ENCODE results near the gene IMMP1L. TPM values are rescaled to one million over a fixed set of nuclear protein-coding genes. Genes with fewer than 3 reads are reported as not detected.

IMMP1L gene
- total RNA-seq, 1 experiment from 2014 or later, result 31.4 TPM

DNA sequence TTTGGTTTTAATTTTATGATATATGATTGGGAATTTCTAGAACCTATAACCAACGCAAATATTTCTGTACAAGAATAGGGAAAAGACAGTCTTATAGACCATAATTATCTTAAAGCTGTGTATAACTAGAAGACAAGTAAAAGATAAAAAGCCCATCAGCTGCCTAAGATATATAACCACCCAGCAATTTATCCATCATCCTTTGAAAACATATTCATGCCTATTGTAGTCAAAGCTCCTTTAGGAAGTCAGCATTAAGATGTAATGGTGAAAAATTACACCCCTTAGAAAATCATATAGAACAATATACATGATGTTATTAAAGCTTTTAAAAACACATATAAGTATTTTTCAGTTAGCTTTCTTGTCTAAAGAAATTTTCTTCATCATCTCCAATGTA, 46.5 kb upstream of the IMMP1L start:
- Histone ChIP-seq H3K9me2 (replicated peaks; ENCODE audit: low read length) (no peaks in the 10 kb centered on the region), H3K27ac (ENCODE audit: low read length) (no peak overlapping the region), H2AFZ (ENCODE audit: low read length) (no peak overlapping the region), H3K79me2 (ENCODE audit: low read length) (no peaks in the 10 kb centered on the region), H3K27me3 (ENCODE audit: low read length) (no peaks in the 10 kb centered on the region), H3K9me3 (ENCODE audit: low read length) (no peaks in the 10 kb centered on the region), H3F3A (ENCODE audit: low read length, unreplicated experiment) (no peaks in the 10 kb centered on the region), H3K4me3 (ENCODE audit: low read length) (no peak overlapping the region), H3K9ac (ENCODE audit: low read length) (no peak overlapping the region), H3K36me3 (ENCODE audit: low read depth, low read length) (no peaks in the 10 kb centered on the region), H3K4me2 (ENCODE audit: low read length) (no peak overlapping the region), H4K20me1 (ENCODE audit: low read length) (no peaks in the 10 kb centered on the region), H3K4me1 (ENCODE audit: insufficient read depth, low read length) (no peaks in the 10 kb centered on the region)
- POLR2A ChIA-PET (ENCODE audit: unreplicated experiment), result no interaction called here
- intact Hi-C loops (cut with micrococcal nuclease), result no loop called here
- CTCF ChIA-PET, result no interaction called here
- BruUV-seq (replicated peaks), result no TSS peak
- no peak for ATAC-seq
- TF ChIP-seq EZH2phosphoT487 (IDR thresholded peaks at IDR 0.05; ENCODE audit: borderline replicate concordance, low read length) (no peak), CTCF (conservative IDR thresholded peaks at IDR 0.05; ENCODE audit: low read depth, low read length) (no peak), EZH2 (IDR thresholded peaks at IDR 0.05; ENCODE audit: low read length, unreplicated experiment) (no peak)
- no peak for DNase-seq

GRCh38 chr11:31542862-31543261, 33.4 kb upstream of the IMMP1L start:
- no peak overlapping the region for H3K27ac ChIP-seq (ENCODE audit: low read length)
- no peaks in the 10 kb centered on the region for H3F3A ChIP-seq (ENCODE audit: low read length, unreplicated experiment)
- H3K27me3 ChIP-seq (ENCODE audit: low read length), result no peaks in the 10 kb centered on the region
- TF ChIP-seq EZH2phosphoT487 (IDR thresholded peaks at IDR 0.05; ENCODE audit: borderline replicate concordance, low read length) (no peak), EZH2 (IDR thresholded peaks at IDR 0.05; ENCODE audit: low read length, unreplicated experiment) (no peak)
- H2AFZ ChIP-seq (ENCODE audit: low read length), result no peak overlapping the region
- H3K9me3 ChIP-seq (ENCODE audit: low read length), result no peaks in the 10 kb centered on the region
- no peak for DNase-seq
- H3K9me2 ChIP-seq (replicated peaks; ENCODE audit: low read length), result no peaks in the 10 kb centered on the region
- H4K20me1 ChIP-seq (ENCODE audit: low read length), result no peaks in the 10 kb centered on the region
- POLR2A ChIA-PET (ENCODE audit: unreplicated experiment), result no interaction called here
- no TSS peak for BruUV-seq (replicated peaks)
- no peak overlapping the region for H3K9ac ChIP-seq (ENCODE audit: low read length)
- intact Hi-C loops (cut with micrococcal nuclease), result no loop called here
- H3K4me3 ChIP-seq (ENCODE audit: low read length), result no peak overlapping the region
- no peaks in the 10 kb centered on the region for H3K36me3 ChIP-seq (ENCODE audit: low read depth, low read length)
- no peaks in the 10 kb centered on the region for H3K79me2 ChIP-seq (ENCODE audit: low read length)
- no peak for ATAC-seq
- no peak overlapping the region for H3K4me2 ChIP-seq (ENCODE audit: low read length)
- CTCF ChIA-PET, result no interaction called here
- no peaks in the 10 kb centered on the region for H3K4me1 ChIP-seq (ENCODE audit: insufficient read depth, low read length)

GRCh38 chr11:31535479-31535878, 26.1 kb upstream of the IMMP1L start:
- intact Hi-C loops (cut with micrococcal nuclease), result no loop called here
- DNase-seq, result no peak
- H3K4me1 ChIP-seq (ENCODE audit: insufficient read depth, low read length), result no peaks in the 10 kb centered on the region
- no peaks in the 10 kb centered on the region for H3F3A ChIP-seq (ENCODE audit: low read length, unreplicated experiment)
- H3K9ac ChIP-seq (ENCODE audit: low read length), result no peak overlapping the region
- no peak overlapping the region for H3K4me3 ChIP-seq (ENCODE audit: low read length)
- no peak overlapping the region for H3K27ac ChIP-seq (ENCODE audit: low read length)
- TF ChIP-seq EZH2 (IDR thresholded peaks at IDR 0.05; ENCODE audit: low read length, unreplicated experiment) (no peak), CTCF (conservative IDR thresholded peaks at IDR 0.05; ENCODE audit: low read depth, low read length) (no peak), EZH2phosphoT487 (IDR thresholded peaks at IDR 0.05; ENCODE audit: borderline replicate concordance, low read length) (no peak)
- CTCF ChIA-PET, result no interaction called here
- no peaks in the 10 kb centered on the region for H3K9me2 ChIP-seq (replicated peaks; ENCODE audit: low read length)
- POLR2A ChIA-PET (ENCODE audit: unreplicated experiment), result no interaction called here
- H3K36me3 ChIP-seq (ENCODE audit: low read depth, low read length), result no peaks in the 10 kb centered on the region
- H4K20me1 ChIP-seq (ENCODE audit: low read length), result no peaks in the 10 kb centered on the region
- ATAC-seq, result no peak
- no peak overlapping the region for H3K4me2 ChIP-seq (ENCODE audit: low read length)
- no peaks in the 10 kb centered on the region for H3K27me3 ChIP-seq (ENCODE audit: low read length)
- H2AFZ ChIP-seq (ENCODE audit: low read length), result no peak overlapping the region
- BruUV-seq (replicated peaks), result no TSS peak
- H3K9me3 ChIP-seq (ENCODE audit: low read length), result no peaks in the 10 kb centered on the region
- H3K79me2 ChIP-seq (ENCODE audit: low read length), result no peaks in the 10 kb centered on the region
